Mucosa of stomach (tissue), 1 donor: Measurements from ENCODE around the gene SAMD1.

ENCODE experiments used
- H3K27me3 ChIP-seq: one replicate; pipeline ENCODE4 v1.7.0; 2013; ENCODE audit warnings: mild to moderate bottlenecking, low read length; ENCODE audit not compliant: control insufficient read depth, insufficient read depth
- H3K36me3 ChIP-seq: one replicate; pipeline ENCODE4 v1.7.0; 2013; ENCODE audit warnings: low read length; ENCODE audit not compliant: control insufficient read depth, insufficient read depth
- H3K4me1 ChIP-seq: one replicate; pipeline ENCODE4 v1.7.0; 2013; ENCODE audit warnings: mild to moderate bottlenecking, low read length; ENCODE audit not compliant: control insufficient read depth, insufficient read depth
- H3K4me3 ChIP-seq: one replicate; pipeline ENCODE4 v1.7.0; 2013; ENCODE audit warnings: low read length
- H3K9ac ChIP-seq: one replicate; pipeline ENCODE4 v1.7.0; 2013; ENCODE audit warnings: mild to moderate bottlenecking, low read length, moderate library complexity
- H3K9me3 ChIP-seq: one replicate; pipeline ENCODE4 v1.7.0; 2013; ENCODE audit warnings: mild to moderate bottlenecking, low read length, moderate library complexity; ENCODE audit not compliant: control insufficient read depth
- donor health status: Pancreatic carcinoma.

SAMD1 gene

GRCh38 chr19:14094854-14095253 is 4.3 kb upstream of the SAMD1 start:
- H3K4me3 ChIP-seq, result no peak overlapping the region
- no peaks in the 10 kb centered on the region for H3K9me3 ChIP-seq
- peaks cover 5% of the 10 kb centered on the region for H3K4me1 ChIP-seq
- H3K36me3 ChIP-seq, result no peaks in the 10 kb centered on the region
- H3K27me3 ChIP-seq, result no peaks in the 10 kb centered on the region
- no peak overlapping the region for H3K9ac ChIP-seq

- H3K4me1 ChIP-seq, result peaks cover 10% of the 10 kb centered on the region
- H3K9ac ChIP-seq, result no peak overlapping the region
- no peaks in the 10 kb centered on the region for H3K36me3 ChIP-seq
- no peak overlapping the region for H3K4me3 ChIP-seq
- H3K27me3 ChIP-seq, result no peaks in the 10 kb centered on the region
- no peaks in the 10 kb centered on the region for H3K9me3 ChIP-seq
Measured at GRCh38 chr19:14093117-14093823, 2.7 kb upstream of the SAMD1 start.

- Histone ChIP-seq H3K36me3 (no peaks in the 10 kb centered on the region), H3K9me3 (no peaks in the 10 kb centered on the region), H3K27me3 (no peaks in the 10 kb centered on the region), H3K9ac (peak overlapping the region; percentile 89), H3K4me1 (peaks cover 10% of the 10 kb centered on the region), H3K4me3 (peak overlapping the region; percentile 38)
Measured at GRCh38 chr19:14091813-14092462, 1.4 kb upstream of the SAMD1 start.

- Histone ChIP-seq H3K27me3 (no peaks in the 10 kb centered on the region), H3K9me3 (no peaks in the 10 kb centered on the region), H3K36me3 (no peaks in the 10 kb centered on the region), H3K4me3 (peak overlapping the region; percentile 38), H3K9ac (peak overlapping the region; percentile 89), H3K4me1 (peaks cover 10% of the 10 kb centered on the region)
Measured at GRCh38 chr19:14091081-14091812, 696 bp upstream of the SAMD1 start.

- Histone ChIP-seq H3K9ac (peak overlapping the region; percentile 28), H3K4me3 (no peak overlapping the region), H3K9me3 (no peaks in the 10 kb centered on the region), H3K36me3 (no peaks in the 10 kb centered on the region), H3K4me1 (peaks cover 21% of the 10 kb centered on the region), H3K27me3 (no peaks in the 10 kb centered on the region)
Measured at GRCh38 chr19:14089662-14090508, 666 bp downstream of the SAMD1 start.

GRCh38 chr19:14089412-14089661 is 1.2 kb downstream of the SAMD1 start:
- Histone ChIP-seq H3K27me3 (no peaks in the 10 kb centered on the region), H3K36me3 (no peaks in the 10 kb centered on the region), H3K9ac (peak overlapping the region; percentile 28)

GRCh38 chr19:14088634-14089411 is 1.7 kb downstream of the SAMD1 start:
- no peak overlapping the region for H3K4me3 ChIP-seq
- no peaks in the 10 kb centered on the region for H3K27me3 ChIP-seq
- H3K4me1 ChIP-seq, result peaks cover 24% of the 10 kb centered on the region
- H3K36me3 ChIP-seq, result no peaks in the 10 kb centered on the region
- H3K9me3 ChIP-seq, result no peaks in the 10 kb centered on the region
- H3K9ac ChIP-seq, result no peak overlapping the region

More at GRCh38 chr19:14089412-14089661, 1.2 kb downstream of the SAMD1 start:
- no peak overlapping the region for H3K4me3 ChIP-seq
- H3K9me3 ChIP-seq, result no peaks in the 10 kb centered on the region
- H3K4me1 ChIP-seq, result peaks cover 24% of the 10 kb centered on the region

GRCh38 chr19:14086098-14086497 is 4.5 kb downstream of the SAMD1 start:
- no peak overlapping the region for H3K9ac ChIP-seq
- no peaks in the 10 kb centered on the region for H3K27me3 ChIP-seq
- H3K36me3 ChIP-seq, result no peaks in the 10 kb centered on the region
- no peak overlapping the region for H3K4me3 ChIP-seq
- H3K4me1 ChIP-seq, result peaks cover 34% of the 10 kb centered on the region
- no peaks in the 10 kb centered on the region for H3K9me3 ChIP-seq

- H3K4me1 ChIP-seq, result peaks cover 38% of the 10 kb centered on the region
- no peaks in the 10 kb centered on the region for H3K36me3 ChIP-seq
- no peaks in the 10 kb centered on the region for H3K9me3 ChIP-seq
- H3K9ac ChIP-seq, result peak within 1 kb of the TSS; percentile 34
- H3K27me3 ChIP-seq, result no peaks in the 10 kb centered on the region
- no peak within 1 kb of the TSS for H3K4me3 ChIP-seq
Measured at GRCh38 chr19:14085309-14085995, 5.1 kb downstream of the SAMD1 start, which contains the start of gene C19orf67. TSS of gene C19orf67 (minus strand) at chr19:14085783. CDS start at chr19:14085627, 156 bp downstream.

GRCh38 chr19:14082675-14082960 is 7.9 kb downstream of the SAMD1 start:
- H3K9me3 ChIP-seq, result no peaks in the 10 kb centered on the region
- H3K27me3 ChIP-seq, result no peaks in the 10 kb centered on the region
- peak overlapping the region; percentile 67 for H3K4me3 ChIP-seq
- no peaks in the 10 kb centered on the region for H3K36me3 ChIP-seq
- peaks cover 38% of the 10 kb centered on the region for H3K4me1 ChIP-seq
- H3K9ac ChIP-seq, result peak overlapping the region; percentile 96
